Measurements from ENCODE around the gene NXPH3. TPM values are rescaled to one million over a fixed set of nuclear protein-coding genes. Genes with fewer than 3 reads are reported as not detected.

NXPH3 gene
- polyA plus RNA-seq, 1 of the 3 experiments (the other 2 are of a cell fraction), result 0.30 TPM

GRCh38 chr17:49546546-49547535 lies 28.8 kb upstream of the NXPH3 start:
- H3K9me3 ChIP-seq, result no peaks in the 10 kb centered on the region
- peaks cover 16% of the 10 kb centered on the region for H3K27me3 ChIP-seq (ENCODE audit: insufficient read depth)
- 79% methylated on average over 18 of the region's 18 CpGs for WGBS (ENCODE audit: low lambda C conversion rate)
- H3K4me1 ChIP-seq (ENCODE audit: control insufficient read depth in 1 of 2, insufficient read depth in 2 of 2, low read depth in 1 of 2, low read length in 1 of 2), result peaks cover 0 to 40% of the 10 kb centered on the region in 2 experiments; a peak in 1 of 4 replicates
- TF ChIP-seq USF2 (IDR thresholded peaks at IDR 0.05; ENCODE audit: borderline replicate concordance, low read depth, low read length) (no peak), USF1 (IDR thresholded peaks at IDR 0.05; ENCODE audit: borderline replicate concordance, low read depth) (no peak), RXRA (IDR thresholded peaks at IDR 0.05; ENCODE audit: borderline replicate concordance, low read depth) (no peak), FOSL2 (IDR thresholded peaks at IDR 0.05; ENCODE audit: borderline replicate concordance, low read depth) (no peak), TAF1 (IDR thresholded peaks at IDR 0.05; ENCODE audit: borderline replicate concordance, low read depth, low read length) (no peak), CTCF (IDR thresholded peaks at IDR 0.05) (no peak), NRF1 (IDR thresholded peaks at IDR 0.05; ENCODE audit: low read depth, low read length) (no peak), MAX (IDR thresholded peaks at IDR 0.05; ENCODE audit: low read depth) (no peak), NFIC (IDR thresholded peaks at IDR 0.05; ENCODE audit: borderline replicate concordance) (no peak), EZH2phosphoT487 (IDR thresholded peaks at IDR 0.05; ENCODE audit: borderline replicate concordance, low read depth) (no peak), PBX3 (IDR thresholded peaks at IDR 0.05) (no peak), RCOR1 (IDR thresholded peaks at IDR 0.05; ENCODE audit: low read length) (no peak)
- no peaks in the 10 kb centered on the region for H3K36me3 ChIP-seq (replicated peaks in 1 of 2; ENCODE audit: control insufficient read depth in 1 of 2, insufficient read depth in 2 of 2, low read length in 1 of 2)
- no peaks in the 10 kb centered on the region for H3K9me2 ChIP-seq
- H3F3A ChIP-seq (replicated peaks; ENCODE audit: insufficient read depth), result no peaks in the 10 kb centered on the region
- POLR2A ChIA-PET, result interaction anchor here (0.8 kb wide), 1 partner anchor 32 kb away, joined by 3 read pairs; no protein-coding TSS in a partner anchor
- H3K4me3 ChIP-seq (ENCODE audit: low read depth in 2 of 2, low read length in 1 of 2), result no peak overlapping the region
- DNase-seq, result peak; percentile 30
- no peak overlapping the region for H3K4me2 ChIP-seq
- H3K9ac ChIP-seq, result no peak overlapping the region
- no peaks in the 10 kb centered on the region for H3K79me2 ChIP-seq (ENCODE audit: insufficient read depth)
- no peak overlapping the region for H3K27ac ChIP-seq (ENCODE audit: low read depth in 2 of 2, low read length in 1 of 2)
- H4K20me1 ChIP-seq (ENCODE audit: insufficient read depth), result no peaks in the 10 kb centered on the region
- no peak overlapping the region for H2AFZ ChIP-seq (ENCODE audit: low read depth)
- CTCF ChIA-PET, result interaction anchor here (1.0 to 17.1 kb wide), 15 partner anchors 10 to 148 kb away, joined by 3 to 499 read pairs (median 5); partner anchors contain the start of genes NGFR and PHB1

Data from SK-N-SH (cell line).